Measurements from ENCODE around the gene GOLGA6D.
"Not testable (repeated sequence)": the region's sequence is repeated elsewhere in the genome, so short reads cannot be mapped to it uniquely, and the experiment has no call there.

Gene GOLGA6D, protein sequence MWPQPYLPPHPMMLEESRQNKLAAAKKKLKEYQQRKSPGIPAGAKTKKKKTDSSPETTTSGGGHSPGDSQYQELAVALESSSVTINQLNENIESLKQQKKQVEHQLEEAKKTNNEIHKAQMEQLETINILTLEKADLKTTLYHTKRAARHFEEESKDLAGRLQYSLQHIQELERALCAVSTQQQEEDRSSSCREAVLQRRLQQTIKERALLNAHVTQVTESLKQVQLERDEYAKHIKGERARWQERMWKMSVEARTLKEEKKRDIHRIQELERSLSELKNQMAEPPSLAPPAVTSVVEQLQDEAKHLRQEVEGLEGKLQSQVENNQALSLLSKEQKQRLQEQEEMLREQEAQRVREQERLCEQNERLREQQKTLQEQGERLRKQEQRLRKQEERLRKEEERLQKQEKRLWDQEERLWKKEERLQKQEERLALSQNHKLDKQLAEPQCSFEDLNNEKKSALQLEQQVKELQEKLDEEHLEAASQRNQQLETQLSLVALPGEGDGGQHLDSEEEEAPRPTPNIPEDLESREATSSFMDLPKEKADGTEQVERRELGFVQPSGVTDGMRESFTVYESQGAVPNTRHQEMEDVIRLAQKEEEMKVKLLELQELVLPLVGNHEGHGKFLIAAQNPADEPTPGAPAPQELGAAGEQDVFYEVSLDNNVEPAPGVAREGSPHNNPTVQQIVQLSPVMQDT

DNA sequence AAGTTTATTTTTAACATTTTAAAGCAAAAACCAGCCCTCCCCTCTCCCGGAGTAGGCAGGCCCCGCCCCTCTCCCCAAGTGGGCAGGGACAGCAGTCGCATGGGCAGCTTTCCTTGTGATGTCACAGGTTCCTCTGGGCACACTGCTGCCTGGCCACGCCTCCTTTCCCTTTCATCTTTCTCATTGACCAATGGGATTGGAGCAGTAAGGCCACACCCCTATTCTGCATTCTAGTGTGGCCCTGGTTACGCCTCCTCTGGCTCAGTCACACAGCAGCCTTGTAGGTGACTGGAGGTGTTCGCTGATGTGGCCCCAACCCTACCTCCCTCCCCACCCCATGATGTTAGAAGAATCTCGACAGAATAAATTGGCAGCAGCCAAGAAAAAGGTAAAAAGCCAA lies at the start of gene GOLGA6D:
GOLGA6D (plus strand) TSS at position 264 of the 400 bp plus-strand sequence; CDS start at position 305, 41 bp downstream.
- DNase-seq (ENCODE audit: low spot score) = not testable (repeated sequence)

- DNase-seq (ENCODE audit: low spot score) = peak; percentile 7
Measured at GRCh38 chr15:75233504-75234190, 49.0 kb upstream of the GOLGA6D start.

DNA sequence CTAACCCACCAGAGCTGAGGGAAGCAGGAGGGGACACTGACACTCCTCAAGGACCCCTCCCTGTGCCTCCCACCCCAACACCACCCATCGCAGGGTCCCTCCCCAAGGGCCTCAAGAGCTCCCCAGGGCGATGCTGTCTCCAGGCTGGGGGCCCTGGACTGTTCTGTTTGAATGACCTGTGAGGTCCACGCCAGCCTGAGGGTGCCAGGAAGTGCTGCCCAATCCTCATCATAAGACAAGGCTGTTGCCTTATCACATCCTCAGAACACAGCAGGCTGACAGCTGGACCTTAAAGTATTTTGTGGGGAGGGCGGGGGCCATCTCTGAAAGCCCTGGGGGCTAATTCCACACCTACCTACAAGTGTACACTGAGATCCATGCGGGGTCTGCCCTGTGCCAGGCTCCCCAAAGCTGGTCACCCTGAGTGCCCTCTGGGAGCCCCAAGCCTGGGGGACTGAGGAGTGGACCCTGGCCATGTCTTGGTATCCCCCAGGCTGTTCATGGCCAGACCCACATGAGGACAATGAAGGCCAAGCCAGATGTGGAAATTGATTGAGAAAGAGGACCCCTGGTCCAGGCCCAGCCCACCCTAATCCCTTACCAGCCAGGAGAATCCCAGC lies 48.3 kb upstream of the GOLGA6D start:
- DNase-seq (ENCODE audit: low spot score) = peak; percentile 16

- DNase-seq (ENCODE audit: low spot score) = peak; percentile 9
Measured at GRCh38 chr15:75235051-75235673, 47.5 kb upstream of the GOLGA6D start.

GRCh38 chr15:75235760-75236729 lies 46.6 kb upstream of the GOLGA6D start:
- no peak for DNase-seq (ENCODE audit: low spot score)

GRCh38 chr15:75237316-75237982 lies 45.2 kb upstream of the GOLGA6D start:
- peak; percentile 9 for DNase-seq (ENCODE audit: low spot score)

GRCh38 chr15:75238150-75238549 lies 44.5 kb upstream of the GOLGA6D start:
- no peak for DNase-seq (ENCODE audit: low spot score)

DNA sequence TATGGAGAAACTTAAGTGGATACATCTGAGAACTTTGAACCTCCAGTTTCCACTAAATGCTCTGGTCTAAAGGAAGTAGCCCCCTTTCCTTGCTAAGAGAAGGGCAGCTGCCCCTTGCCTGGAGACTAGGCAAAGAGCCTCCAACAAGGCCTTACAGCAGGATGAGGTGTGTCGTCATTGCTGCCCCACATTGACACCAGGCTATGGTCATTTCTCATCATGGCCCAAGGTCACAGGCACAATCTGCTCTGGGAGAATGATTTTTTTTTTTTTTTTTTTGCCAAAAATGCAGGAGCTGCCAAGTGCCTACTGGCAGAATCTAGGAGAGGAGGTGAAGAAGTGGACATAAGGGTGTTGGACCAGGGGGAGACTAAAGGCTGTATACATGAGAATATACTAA lies 36.9 kb upstream of the GOLGA6D start:
- DNase-seq (ENCODE audit: low spot score) = not testable (repeated sequence)

DNA sequence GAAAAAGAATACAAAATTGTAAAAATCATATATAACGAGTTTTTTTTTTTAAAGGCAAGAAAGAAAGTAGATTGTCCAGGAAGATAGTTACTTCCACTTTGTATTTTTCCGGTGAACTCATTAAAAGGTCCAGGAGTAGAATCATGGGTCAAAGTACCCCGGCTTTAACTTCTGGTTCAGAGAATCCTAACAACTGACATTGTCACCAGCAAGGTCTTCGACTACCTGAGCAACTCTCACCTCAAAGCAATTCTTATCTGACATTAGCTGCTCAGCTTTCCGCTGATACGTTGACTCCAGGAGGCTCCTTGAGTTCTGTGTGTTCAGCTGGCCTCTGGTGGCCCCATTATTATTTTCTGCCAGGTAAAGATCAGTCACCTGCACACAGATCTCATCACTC lies 33.6 kb upstream of the GOLGA6D start:
- DNase-seq (ENCODE audit: low spot score) = not testable (repeated sequence)

DNA sequence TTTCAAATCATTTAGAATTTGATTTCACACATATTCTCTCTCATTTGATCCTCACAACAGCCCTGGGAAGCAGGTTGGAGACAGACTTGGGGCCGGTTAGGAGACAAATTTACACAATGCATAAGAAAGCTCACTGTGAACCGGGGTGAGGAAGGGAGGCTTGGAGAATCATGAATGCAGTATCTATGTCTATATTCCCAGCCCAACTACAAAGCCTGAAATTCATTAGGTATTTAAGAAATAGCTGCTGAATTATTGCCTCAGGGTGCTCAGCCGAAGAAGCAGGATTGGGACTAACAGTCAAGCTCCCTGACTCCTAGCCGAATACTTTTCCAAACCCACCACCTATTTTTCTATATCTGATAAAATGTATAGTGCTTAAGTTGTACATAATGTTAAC lies 32.9 kb upstream of the GOLGA6D start:
- DNase-seq (ENCODE audit: low spot score) = no peak

GRCh38 chr15:75251343-75251742 lies 31.3 kb upstream of the GOLGA6D start:
- not testable (repeated sequence) for DNase-seq (ENCODE audit: low spot score)

DNA sequence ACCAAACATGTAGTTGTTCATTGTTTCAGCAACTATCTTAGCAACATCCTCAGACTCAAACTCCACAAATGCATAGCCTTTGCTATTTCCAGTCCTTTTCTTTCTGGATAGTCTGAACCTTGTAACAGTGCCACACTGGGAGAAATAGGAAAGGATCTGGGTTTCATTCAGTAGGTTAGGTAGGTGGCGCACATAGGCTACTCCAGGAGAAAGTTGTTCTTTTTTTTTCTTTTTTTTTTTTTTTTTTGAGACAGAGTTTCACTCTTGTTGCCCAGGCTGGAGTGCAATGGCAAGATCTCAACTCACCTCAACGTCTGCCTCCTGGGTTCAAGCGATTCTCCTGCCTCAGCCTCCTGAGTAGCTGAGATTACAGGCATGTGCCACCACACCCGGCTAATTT lies 30.4 kb upstream of the GOLGA6D start:
- not testable (repeated sequence) for DNase-seq (ENCODE audit: low spot score)

DNA sequence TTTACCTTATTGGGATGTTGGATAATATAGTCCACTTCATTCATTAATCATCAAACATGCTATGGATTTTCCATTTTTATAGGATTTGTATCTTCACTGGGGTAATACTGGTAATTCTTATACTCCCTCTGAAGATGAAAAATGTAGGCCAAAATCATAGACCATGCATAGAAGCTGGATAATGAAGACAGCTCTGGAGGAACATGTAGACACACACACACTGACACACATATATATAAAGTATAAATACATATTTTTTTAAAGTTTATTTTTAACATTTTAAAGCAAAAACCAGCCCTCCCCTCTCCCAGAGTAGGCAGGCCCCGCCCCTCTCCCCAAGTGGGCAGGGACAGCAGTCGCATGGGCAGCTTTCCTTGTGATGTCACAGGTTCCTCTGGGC lies 24.6 kb upstream of the GOLGA6D start, which contains the start of gene GOLGA6C:
GOLGA6C (plus strand) TSS at position 301 of the 400 bp plus-strand sequence. CDS start 265 bp downstream, outside the sequence.
- DNase-seq (ENCODE audit: low spot score) = not testable (repeated sequence)

DNA sequence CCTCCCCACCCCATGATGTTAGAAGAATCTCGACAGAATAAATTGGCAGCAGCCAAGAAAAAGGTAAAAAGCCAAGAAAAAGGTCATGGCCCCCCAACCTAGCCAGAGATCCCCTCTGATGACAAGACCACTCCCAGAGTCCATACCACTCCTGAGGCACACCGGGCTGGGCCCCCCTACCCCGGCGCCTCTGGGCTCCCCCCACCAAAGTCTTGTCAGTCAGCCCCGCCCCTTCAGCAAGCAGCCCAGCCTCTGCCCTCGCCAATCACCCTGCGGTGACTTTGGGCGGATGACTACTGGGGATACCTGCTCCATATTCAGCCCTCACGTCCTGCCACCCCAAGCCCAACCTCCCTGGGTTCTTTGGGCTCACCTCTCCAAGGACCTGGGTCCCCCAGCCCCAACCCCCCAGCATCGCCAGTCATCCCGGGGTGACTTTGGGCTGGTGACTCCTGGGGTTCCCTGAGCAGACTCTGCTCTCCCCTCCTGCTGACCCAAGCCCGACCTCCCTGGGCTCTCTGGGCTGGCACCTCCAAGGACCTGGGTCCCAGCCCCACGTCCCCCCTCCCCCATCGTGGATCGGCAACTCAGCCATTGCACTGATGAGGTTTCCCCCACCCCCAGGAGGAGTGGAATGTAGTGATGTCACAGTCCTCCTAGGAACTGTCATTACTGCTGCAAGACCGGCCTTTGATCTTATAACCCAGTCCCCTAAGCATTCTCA lies 23.9 kb upstream of the GOLGA6D start:
- not testable (repeated sequence) for DNase-seq (ENCODE audit: low spot score)

DNA sequence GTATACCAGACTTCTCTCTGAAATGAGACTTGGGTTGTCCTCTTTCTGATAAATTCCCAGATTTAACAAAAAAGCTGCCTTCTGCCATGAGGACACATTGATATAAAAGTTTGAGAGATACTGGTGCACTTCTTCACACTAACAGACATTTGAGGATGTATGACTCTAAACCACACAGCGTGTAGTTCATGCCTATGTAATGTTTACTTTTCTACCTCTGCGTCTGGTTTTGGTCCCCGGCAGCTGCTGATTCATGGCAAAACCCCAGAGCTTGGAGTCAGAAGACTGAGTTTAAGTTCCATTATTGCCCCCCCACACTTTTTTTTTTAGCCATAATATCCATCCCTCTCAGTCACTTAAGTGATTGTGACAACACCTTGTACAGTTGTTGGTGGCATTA lies 22.8 kb upstream of the GOLGA6D start:
- DNase-seq (ENCODE audit: low spot score) = not testable (repeated sequence)

GRCh38 chr15:75273751-75274359 lies 8.8 kb upstream of the GOLGA6D start:
- DNase-seq (ENCODE audit: low spot score) = not testable (repeated sequence)

DNA sequence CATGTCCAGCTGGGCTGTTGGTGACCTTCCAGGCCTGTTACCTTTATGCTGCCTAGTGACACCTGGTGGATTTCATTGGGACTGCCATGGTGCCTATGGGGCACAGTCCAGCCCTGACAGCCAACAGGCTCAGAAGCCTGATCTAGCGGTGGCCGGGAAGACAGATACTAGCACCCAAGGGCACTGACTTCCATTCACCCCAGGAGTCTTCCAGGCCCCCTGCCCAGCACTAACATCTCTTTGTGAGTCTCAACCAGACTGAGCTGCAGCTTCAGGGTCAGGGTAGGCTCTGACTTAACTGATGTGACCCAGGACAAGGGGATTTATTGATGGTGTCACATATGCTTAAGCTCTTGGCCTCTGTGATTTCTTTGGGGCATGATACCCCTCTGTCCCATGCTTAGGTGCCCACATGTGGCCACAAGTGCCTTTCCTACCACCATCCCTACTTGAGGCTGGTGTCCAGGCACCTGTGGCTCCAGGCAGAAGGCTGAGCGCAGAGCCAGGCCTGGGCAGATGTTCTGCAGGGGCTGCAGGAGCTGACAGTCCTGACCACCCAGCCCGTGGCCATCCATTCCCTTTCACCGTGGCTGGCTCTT lies 8.0 kb upstream of the GOLGA6D start:
- DNase-seq (ENCODE audit: low spot score) = not testable (repeated sequence)

DNA sequence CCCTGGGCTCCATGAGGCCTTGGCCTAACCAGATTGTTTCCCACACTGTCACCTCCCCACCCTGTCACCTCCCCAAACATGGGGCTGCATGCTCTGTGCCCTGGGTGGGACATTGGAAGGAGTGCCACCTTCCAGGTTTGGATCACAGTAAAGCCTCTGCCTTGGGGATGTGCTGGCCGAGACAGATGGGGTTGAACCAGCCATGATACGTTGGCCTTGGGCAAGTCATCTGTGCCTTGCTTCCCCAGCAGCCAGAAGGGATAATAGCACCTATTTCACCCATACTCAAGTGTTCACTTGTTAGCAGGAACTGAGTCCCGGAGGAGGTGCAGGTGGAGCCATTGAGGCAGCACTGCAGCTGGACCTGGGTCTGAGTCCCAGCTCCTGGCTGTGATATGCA lies 7.0 kb upstream of the GOLGA6D start:
- not testable (repeated sequence) for DNase-seq (ENCODE audit: low spot score)

Measured in HuH-7.5 (cell line).